Stimulated activated CD8-positive, alpha-beta memory T cell treated with anti-CD3 and anti-CD28 coated beads, Interleukin-2, amount 100 ng/mL, for 48 hours (primary cell): ENCODE results near the gene PLEKHH3.

Experiments used
- DNase-seq, 2 donors: peaks; one replicate each; pipeline ENCODE4 v3.0.0-alpha.2; 2020; ENCODE audit warnings: low read depth in 2 of 2

The PLEKHH3 gene

DNA sequence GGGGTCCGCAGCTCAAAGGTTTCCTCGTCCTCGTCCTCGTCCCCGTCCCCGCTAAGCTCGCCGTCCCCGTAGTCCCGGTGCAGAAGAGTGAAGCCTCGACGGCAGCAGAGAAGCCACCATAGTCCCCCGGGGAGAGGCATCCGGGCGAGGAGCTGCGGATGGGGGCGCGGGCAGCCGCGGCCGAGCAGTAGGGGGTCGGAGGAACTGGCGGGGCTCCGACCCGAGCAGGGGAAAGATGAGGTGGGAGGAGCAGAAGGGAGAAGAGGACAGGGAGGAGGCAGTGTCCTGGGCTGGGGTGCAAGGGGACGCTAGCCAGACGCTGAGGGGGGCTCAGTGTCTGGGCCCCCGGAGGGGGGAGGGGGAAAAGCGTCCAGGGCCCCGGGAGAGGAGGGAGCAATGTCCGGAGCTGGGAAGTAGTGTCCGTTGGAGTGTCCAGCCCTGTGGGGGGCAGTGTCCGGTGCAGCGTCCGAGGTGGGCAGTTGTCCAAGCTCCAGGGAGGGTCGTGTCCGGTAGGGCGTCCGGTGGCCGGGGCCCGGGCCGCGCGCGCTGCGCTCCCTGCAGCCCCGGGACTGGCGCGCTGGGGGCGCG is at the start of gene PLEKHH3:
PLEKHH3 (minus strand) TSS at position 571 of the 588 bp plus-strand sequence; CDS start at position 140, 431 bp downstream.
- DNase-seq, result no peak

- no peak for DNase-seq
These were observed 48.3 kb upstream of the PLEKHH3 start for GRCh38 chr17:42725143-42725542.

DNA sequence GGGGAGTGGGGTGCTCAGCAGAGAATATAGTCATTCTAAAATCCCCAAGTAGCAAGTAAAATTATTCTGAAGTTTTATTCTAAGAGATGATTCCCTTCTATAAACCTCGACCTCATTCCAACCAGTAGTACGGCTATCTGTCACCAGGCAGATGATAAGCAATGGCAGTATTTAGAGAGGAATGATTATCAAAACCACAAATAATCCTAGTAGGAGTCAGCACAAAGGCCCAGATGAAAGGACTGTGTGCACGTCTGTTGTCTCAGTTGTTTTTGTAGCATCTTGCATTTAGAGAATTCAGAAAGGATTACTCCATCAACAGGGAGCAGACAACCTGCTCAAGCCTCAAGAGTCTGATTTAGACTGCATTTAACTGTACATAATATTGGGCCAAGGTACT is 46.8 kb upstream of the PLEKHH3 start:
- no peak for DNase-seq

DNA sequence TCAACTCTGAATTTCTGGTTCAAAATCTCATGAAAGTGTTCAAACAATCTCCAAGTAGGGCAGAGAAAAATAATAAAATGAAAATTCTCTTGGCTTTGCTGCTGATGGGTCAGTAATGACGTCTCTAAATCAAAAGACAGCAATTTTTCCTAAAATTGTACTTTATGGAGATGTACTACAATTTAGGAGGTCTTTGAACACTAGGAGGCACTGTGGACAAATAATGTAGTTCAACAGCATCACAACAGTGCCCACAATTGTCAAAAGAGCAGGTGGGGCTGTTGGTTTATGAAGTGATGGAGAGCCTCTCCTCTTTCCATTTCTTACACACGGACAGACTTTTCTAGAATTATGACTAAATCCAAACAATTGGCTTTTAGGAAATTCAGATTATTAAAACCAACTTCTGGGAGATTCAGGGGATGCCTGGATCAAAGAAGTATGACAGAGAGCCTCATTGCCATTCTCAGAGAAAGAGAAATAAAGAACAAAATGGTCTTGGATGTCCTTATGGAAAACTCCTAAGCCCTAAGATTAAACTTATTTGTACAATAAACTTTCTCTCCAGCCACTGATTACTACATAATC is 44.3 kb upstream of the PLEKHH3 start:
- no peak for DNase-seq

DNA sequence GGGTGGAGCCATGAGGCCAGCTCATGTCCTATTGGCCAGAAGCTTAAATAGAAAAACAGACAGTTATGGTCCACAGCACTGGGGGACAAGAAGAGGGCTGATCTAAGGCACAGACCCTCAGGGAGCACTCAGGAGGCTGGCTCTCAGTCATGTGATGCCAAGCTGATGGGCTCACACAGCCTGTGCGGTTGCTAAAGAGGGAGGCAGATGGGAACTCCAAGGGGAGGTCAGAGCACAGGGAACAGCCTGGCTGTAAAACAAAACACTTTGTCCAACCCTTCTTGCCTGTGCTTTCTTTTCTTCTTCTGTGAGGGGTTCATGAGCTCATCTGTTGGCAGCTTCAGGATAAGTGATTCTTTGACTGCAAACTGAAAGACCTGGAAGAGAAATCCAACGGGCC is 32.8 kb upstream of the PLEKHH3 start:
- no peak for DNase-seq

- no peak for DNase-seq
These were observed 31.8 kb upstream of the PLEKHH3 start for GRCh38 chr17:42708588-42708987.

DNA sequence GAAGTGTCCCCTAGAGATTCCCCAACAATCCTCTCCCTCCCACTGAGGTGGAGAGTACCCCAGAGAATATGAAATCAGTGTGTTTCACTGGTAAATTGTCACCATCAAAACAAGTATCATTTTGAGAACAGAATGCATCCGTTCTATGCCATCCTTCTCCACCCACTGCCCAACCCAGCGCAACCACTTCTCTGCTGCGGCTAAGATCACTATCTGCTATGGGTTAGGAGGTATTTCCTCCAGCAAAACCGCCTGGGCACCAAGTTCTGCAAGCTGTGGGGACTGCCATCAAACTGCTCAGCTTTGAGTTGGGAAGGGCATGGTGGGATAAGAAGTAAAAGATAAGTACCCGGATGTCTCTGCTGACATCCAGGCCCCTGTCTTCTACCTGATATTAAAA is 29.9 kb upstream of the PLEKHH3 start:
- peak in 1 of 2 donors; percentile 54 for DNase-seq

GRCh38 chr17:42704837-42705494 is 28.2 kb upstream of the PLEKHH3 start:
- peak; percentile 26 to 39 for DNase-seq

GRCh38 chr17:42704490-42704836 is 27.7 kb upstream of the PLEKHH3 start:
- DNase-seq, result no peak

DNA sequence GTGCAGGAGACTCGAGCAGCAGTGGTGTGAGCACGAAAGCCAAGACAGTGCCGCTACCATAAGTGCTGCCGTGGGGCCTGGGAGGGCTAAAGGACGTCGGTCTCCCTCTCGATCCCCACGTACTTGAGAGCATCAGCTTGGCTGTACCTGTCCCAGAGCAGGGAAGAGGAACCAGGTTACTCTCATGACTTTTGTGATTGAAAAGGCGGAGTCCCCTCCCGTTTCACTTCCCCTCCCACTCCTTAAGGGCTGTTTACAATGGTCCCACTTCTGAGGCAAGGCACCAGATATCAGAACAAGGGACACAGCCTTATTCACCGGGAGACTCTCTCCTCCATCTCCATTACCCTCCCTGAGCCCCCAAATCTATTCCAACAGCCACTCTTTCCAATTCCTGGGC is 25.7 kb upstream of the PLEKHH3 start:
- DNase-seq, result no peak

DNA sequence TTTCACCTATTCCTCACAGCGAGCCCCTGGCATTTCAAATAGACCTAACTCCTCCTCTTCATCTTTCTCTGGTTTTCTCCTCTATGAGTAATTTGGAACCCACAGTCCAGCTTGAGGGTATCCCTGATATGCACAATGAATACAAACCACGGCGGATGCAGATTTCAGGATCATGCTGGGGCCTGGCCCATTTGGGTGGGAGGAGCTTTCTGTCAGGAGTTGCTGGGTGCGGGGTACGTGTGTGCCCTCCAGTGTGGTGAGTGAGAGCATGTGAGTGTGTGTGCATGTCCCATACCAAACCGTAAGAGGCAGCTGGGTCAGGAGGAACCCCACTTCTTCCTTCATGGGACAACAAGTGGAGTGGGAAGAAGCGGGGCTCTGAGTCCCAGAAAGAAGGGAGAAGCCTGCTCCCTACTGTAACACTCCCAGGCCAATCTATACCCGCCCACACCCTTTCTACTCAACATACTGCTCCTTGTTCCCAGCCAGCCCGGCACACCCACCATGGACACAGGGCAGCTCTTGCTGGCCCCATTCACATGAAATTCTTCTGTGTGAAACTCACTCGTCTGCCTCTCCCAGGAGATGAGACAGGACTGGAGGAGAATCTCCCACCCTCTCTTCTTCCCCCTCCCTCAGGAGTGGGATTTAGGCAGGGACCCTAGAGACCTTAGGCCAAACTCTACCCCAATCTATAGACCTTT is 23.9 kb upstream of the PLEKHH3 start:
- no peak for DNase-seq

DNA sequence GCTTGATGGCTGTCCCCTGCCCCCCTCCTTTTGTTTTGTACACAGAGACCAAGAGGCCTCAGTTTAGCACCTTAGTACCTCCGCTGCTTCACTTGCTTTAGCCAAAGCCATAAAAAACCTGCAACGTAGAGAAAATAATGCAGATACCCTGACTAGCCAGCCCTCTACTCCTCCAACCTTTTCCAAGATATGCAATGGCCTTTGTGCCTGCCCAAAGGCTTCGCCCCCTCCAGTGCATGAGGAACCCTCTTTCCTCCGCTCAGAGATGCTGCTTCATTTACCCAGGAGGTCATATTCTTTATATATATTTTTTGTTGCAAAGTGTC is 22.6 kb upstream of the PLEKHH3 start:
- no peak for DNase-seq

DNA sequence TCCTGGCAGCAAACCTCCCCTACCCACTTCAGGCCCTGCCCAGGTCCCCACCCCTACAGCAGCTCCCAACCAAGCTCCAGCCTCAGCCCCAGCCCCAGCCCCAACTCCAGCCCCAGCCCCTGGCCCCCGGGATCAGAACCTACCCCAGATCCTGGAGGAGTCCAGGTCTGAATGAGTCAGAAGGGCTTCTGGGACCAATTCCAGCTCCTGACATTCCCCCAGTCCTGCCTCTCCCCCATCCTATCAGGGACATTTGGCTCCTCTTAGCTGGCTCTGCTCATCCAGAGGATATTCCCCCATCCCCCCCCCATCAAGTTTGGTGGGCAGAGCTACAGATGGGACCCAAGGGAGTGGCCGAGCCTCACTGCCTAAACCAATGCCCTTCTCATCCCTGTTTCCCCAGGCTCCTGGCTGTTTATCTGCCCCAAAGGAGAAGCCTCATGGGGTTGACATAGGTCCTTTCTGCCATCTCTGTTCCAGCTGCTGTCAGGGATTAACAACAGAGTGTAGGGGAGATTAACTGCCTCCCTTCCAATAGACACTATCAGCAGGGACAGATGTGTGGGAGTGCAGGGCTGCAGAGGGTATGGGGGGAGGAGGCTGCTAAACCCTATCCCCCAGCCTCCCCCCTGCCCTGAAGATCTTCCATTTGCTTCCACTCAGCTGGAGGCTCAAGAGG is 22.1 kb upstream of the PLEKHH3 start:
- no peak for DNase-seq

GRCh38 chr17:42697108-42697811 is 20.5 kb upstream of the PLEKHH3 start:
- no peak for DNase-seq

- no peak for DNase-seq
These were observed 18.7 kb upstream of the PLEKHH3 start for GRCh38 chr17:42695500-42695899.

DNA sequence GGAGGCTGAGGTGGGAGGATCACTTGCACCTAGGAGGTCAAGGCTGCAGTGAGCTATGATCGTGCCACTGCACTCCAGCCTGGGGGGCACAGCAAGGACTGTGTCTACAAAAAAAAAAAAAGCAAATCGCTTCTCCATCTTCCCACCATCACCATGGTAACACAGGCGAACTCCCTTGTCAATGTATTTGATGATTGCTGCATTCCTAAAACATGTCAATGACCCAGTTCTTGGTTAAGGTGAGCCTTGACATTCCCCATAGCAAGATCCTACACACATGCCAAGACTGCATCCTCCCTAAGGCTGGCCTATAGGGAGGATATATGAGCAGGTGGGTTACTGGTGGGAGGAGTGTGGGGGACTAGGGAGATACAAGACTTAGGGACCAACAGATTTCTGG is 17.7 kb upstream of the PLEKHH3 start:
- no peak for DNase-seq

DNA sequence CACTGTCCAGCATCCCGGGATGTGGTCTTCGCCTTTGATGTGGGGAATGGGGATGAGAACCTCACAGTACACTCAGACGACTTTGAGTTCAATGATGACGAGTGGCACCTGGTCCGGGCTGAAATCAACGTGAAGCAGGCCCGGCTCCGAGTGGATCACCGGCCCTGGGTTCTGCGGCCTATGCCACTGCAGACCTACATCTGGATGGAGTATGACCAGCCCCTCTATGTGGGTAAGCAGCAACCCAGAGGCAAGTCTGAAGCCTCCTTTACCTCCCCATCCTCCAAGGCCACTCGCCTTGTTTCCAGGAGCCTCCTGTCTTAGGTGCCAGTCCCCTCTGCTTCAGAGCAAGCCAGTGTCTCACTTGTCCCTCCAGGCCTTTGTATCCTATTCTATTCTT is 15.7 kb upstream of the PLEKHH3 start:
- DNase-seq, result no peak

DNA sequence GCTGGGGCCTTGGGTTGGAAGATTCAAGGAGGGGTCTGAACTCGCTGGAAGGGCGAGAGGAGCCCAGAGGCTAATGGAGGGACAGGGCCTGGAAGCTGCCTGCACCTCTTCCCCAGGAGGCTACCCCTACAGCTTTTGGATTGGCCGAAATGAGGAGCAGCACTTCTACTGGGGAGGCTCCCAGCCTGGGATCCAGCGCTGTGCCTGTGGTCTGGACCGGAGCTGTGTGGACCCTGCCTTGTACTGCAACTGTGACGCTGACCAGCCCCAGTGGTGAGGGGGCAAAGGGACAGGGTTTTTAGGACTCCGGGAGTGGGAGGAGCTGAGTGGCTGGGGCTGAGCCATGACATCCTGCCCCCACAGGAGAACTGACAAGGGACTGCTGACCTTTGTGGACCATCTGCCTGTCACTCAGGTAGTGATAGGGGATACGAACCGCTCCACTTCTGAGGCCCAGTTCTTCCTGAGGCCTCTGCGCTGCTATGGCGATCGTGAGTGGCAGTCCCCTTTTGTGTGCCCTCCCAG is 14.3 kb upstream of the PLEKHH3 start:
- no peak for DNase-seq

- DNase-seq, result no peak
These were observed 13.8 kb upstream of the PLEKHH3 start for GRCh38 chr17:42690596-42690995.

- no peak for DNase-seq
These were observed 11.0 kb upstream of the PLEKHH3 start for GRCh38 chr17:42687707-42688320.

- no peak for DNase-seq
These were observed 9.8 kb upstream of the PLEKHH3 start for GRCh38 chr17:42686520-42687128.
